Measurements from ENCODE around the gene PRSS27. TPM values are rescaled to one million over a fixed set of nuclear protein-coding genes. Genes with fewer than 3 reads are reported as not detected.

Gene PRSS27
- total RNA-seq, 1 donor from 2014 or later, result 2.9 TPM

GRCh38 chr16:2701272-2701671 is 18.8 kb downstream of the PRSS27 start:
- H3K36me3 ChIP-seq (ENCODE audit: control insufficient read depth, insufficient read depth, low read length), result peaks cover 3% of the 10 kb centered on the region
- TF ChIP-seq CTCF (IDR thresholded peaks at IDR 0.05; ENCODE audit: insufficient read depth, low read length, poor library complexity, severe bottlenecking), result no peak
- H3K27me3 ChIP-seq (ENCODE audit: control insufficient read depth, insufficient read depth, low read length), result no peaks in the 10 kb centered on the region
- no peak overlapping the region for H3K4me3 ChIP-seq (ENCODE audit: low read depth, low read length)
- DNase-seq (ENCODE audit: low read depth), result no peak

GRCh38 chr16:2700786-2701185 is 19.2 kb downstream of the PRSS27 start:
- Histone ChIP-seq H3K27me3 (ENCODE audit: control insufficient read depth, insufficient read depth, low read length) (no peaks in the 10 kb centered on the region), H3K4me3 (ENCODE audit: low read depth, low read length) (no peak overlapping the region), H3K36me3 (ENCODE audit: control insufficient read depth, insufficient read depth, low read length) (peaks cover 3% of the 10 kb centered on the region)
- no peak for TF ChIP-seq CTCF (IDR thresholded peaks at IDR 0.05; ENCODE audit: insufficient read depth, low read length, poor library complexity, severe bottlenecking)
- DNase-seq (ENCODE audit: low read depth), result no peak

GRCh38 chr16:2699791-2700600 is 20.0 kb downstream of the PRSS27 start:
- Histone ChIP-seq H3K4me3 (ENCODE audit: low read depth, low read length) (no peak overlapping the region), H3K27me3 (ENCODE audit: control insufficient read depth, insufficient read depth, low read length) (no peaks in the 10 kb centered on the region), H3K36me3 (ENCODE audit: control insufficient read depth, insufficient read depth, low read length) (peaks cover 2% of the 10 kb centered on the region)
- no peak for TF ChIP-seq CTCF (IDR thresholded peaks at IDR 0.05; ENCODE audit: insufficient read depth, low read length, poor library complexity, severe bottlenecking)
- DNase-seq (ENCODE audit: low read depth), result no peak

- DNase-seq (ENCODE audit: low read depth), result no peak
- no peak for TF ChIP-seq CTCF (IDR thresholded peaks at IDR 0.05; ENCODE audit: insufficient read depth, low read length, poor library complexity, severe bottlenecking)
- Histone ChIP-seq H3K36me3 (ENCODE audit: control insufficient read depth, insufficient read depth, low read length) (peaks cover 2% of the 10 kb centered on the region), H3K27me3 (ENCODE audit: control insufficient read depth, insufficient read depth, low read length) (no peaks in the 10 kb centered on the region), H3K4me3 (ENCODE audit: low read depth, low read length) (no peak overlapping the region)
Observed at GRCh38 chr16:2698965-2699750, 20.9 kb downstream of the PRSS27 start.

DNA sequence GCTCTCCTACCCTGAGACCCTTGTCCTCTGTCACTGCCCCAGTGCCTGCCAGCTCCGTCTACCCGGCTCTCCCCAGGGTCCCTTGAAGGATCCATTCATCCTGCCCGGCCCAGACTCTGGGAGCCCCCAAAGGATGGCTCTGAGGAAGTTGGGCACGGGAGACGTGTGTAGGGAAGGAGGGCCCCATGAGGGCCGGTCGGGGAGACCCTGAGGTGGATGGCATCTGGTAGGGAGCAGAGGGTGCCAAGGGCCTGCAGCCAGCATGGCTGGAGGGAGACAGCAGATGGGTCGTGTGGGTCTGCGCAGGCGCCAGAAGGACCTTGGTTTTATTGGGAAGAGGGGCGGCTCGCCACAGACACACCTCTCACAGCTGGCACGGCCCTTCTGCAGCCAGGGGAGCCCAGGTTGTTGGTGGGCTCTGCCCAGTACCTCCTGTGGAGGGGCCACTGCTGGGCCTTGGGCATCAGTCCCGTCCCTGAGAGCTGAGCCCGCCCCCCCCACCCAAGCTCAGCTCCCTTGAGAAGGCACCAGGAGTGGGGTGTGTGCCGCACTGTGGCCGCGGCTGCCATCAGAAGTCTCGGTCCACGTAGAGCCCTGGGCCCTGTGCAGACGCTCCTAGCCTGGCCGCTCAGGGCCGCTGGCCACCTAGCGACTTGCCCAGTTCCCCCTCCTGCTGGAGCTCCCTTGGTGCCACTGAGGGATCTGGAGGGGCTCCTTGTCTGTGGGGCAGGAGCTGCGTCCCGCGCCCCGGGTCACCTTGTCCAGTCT is 21.7 kb downstream of the PRSS27 start:
- peaks cover 2% of the 10 kb centered on the region for H3K36me3 ChIP-seq (ENCODE audit: control insufficient read depth, insufficient read depth, low read length)
- H3K27me3 ChIP-seq (ENCODE audit: control insufficient read depth, insufficient read depth, low read length), result no peaks in the 10 kb centered on the region

More for the DNA sequence above, 21.7 kb downstream of the PRSS27 start:
- no peak overlapping the region for H3K4me3 ChIP-seq (ENCODE audit: low read depth, low read length)
- TF ChIP-seq CTCF (IDR thresholded peaks at IDR 0.05; ENCODE audit: insufficient read depth, low read length, poor library complexity, severe bottlenecking), result no peak
- no peak for DNase-seq (ENCODE audit: low read depth)
